HEK293 (cell line): Measurements from ENCODE around the gene SLC29A1.
A peak's percentile ranks its signal among the peaks of the same experiment; 100 is the strongest.

Experiments
- CTCF ChIA-PET: fragments of 350-600 bp; formaldehyde crosslinking; extraction: SDS; loops from one replicate; lab custom pipeline; 2021; ENCODE audit warnings: antibody characterized with exemption; lab: Yijun Ruan, JAX
- POLR2A ChIA-PET: fragments of 300-600 bp; formaldehyde crosslinking; extraction: SDS; loops from one replicate; lab custom pipeline; 2020; ENCODE audit warnings: antibody characterized with exemption, inconsistent platforms; lab: Yijun Ruan, JAX
- H3K27ac ChIP-seq: fragments of 200-500 bp; sonication (Bioruptor generic); 2 replicates; pipeline ENCODE4 v1.5.1; 2014; ENCODE audit warnings: low read depth, low read length, control low read depth, inconsistent platforms; ENCODE audit errors: extremely low read depth
- H3K36me3 ChIP-seq, 2 experiments: fragments of 200-500 bp in 1 of 2; sonication (Bioruptor generic) in 1 of 2; 1 replicate in 1 of 2; 2 replicates in 1 of 2; pipeline ENCODE4 v1.5.1; 2014 to 2017; ENCODE audit warnings: inconsistent platforms in 2 of 2, low read length in 2 of 2; ENCODE audit not compliant: control insufficient read depth in 2 of 2, insufficient read depth in 1 of 2
- H3K4me1 ChIP-seq: fragments of 200-500 bp; sonication (Bioruptor generic); 2 replicates; pipeline ENCODE4 v1.5.1; 2014; ENCODE audit warnings: mild to moderate bottlenecking, low read length, inconsistent platforms; ENCODE audit not compliant: control insufficient read depth, insufficient read depth
- H3K4me3 ChIP-seq: 2 replicates; pipeline ENCODE4 v1.5.1; 2011; ENCODE audit warnings: low read depth, mild to moderate bottlenecking, control low read depth, low read length, moderate library complexity
- H3K9me3 ChIP-seq: fragments of 200-500 bp; sonication (Bioruptor generic); 2 replicates; pipeline ENCODE4 v1.5.1; 2014; ENCODE audit warnings: low read depth, low read length, inconsistent platforms; ENCODE audit not compliant: control insufficient read depth, insufficient read depth
- IKZF3 ChIP-seq: fragments of 450-650 bp; IDR thresholded peaks from 2 replicates; pipeline ENCODE4 v1.5.0; 2018; ENCODE audit warnings: missing biosample characterization, mild to moderate bottlenecking, missing genetic modification characterization, moderate library complexity
- KLF8 ChIP-seq: fragments of 450-650 bp; formaldehyde crosslinking; IDR thresholded peaks from 2 replicates; pipeline ENCODE4 v1.5.1; 2016; ENCODE audit warnings: missing biosample characterization, missing genetic modification characterization
- PATZ1 ChIP-seq: fragments of 450-650 bp; formaldehyde crosslinking; IDR thresholded peaks from 2 replicates; pipeline ENCODE4 v1.5.1; 2016; ENCODE audit warnings: missing biosample characterization, missing genetic modification characterization
- SP3 ChIP-seq: fragments of 450-650 bp; formaldehyde crosslinking; IDR thresholded peaks from 2 replicates; pipeline ENCODE4 v1.5.1; 2016; ENCODE audit warnings: missing biosample characterization, missing genetic modification characterization
- TCF7L2 ChIP-seq: IDR thresholded peaks from 2 replicates; pipeline ENCODE4 v1.6.1; 2011; ENCODE audit warnings: low read depth, mild to moderate bottlenecking, inconsistent platforms, low read length, moderate library complexity, borderline replicate concordance
- ZBTB10 ChIP-seq: fragments of 450-650 bp; formaldehyde crosslinking; IDR thresholded peaks from 2 replicates; pipeline ENCODE4 v1.5.1; 2016; ENCODE audit warnings: missing biosample characterization, missing genetic modification characterization
- ZBTB20 ChIP-seq: fragments of 450-650 bp; formaldehyde crosslinking; IDR thresholded peaks from 2 replicates; pipeline ENCODE4 v1.5.1; 2016; ENCODE audit warnings: missing biosample characterization, missing genetic modification characterization
- ZBTB49 ChIP-seq: fragments of 450-650 bp; formaldehyde crosslinking; IDR thresholded peaks from 2 replicates; pipeline ENCODE4 v1.5.1; 2016; ENCODE audit warnings: missing biosample characterization, missing genetic modification characterization, low read depth
- ZNF155 ChIP-seq: fragments of 450-650 bp; formaldehyde crosslinking; IDR thresholded peaks from 2 replicates; pipeline ENCODE4 v1.5.1; 2016; ENCODE audit warnings: missing biosample characterization, missing genetic modification characterization
- ZNF169 ChIP-seq: fragments of 450-650 bp; formaldehyde crosslinking; IDR thresholded peaks from 2 replicates; pipeline ENCODE4 v1.5.1; 2016; ENCODE audit warnings: missing biosample characterization, missing genetic modification characterization
- ZNF280D ChIP-seq: fragments of 450-650 bp; formaldehyde crosslinking; IDR thresholded peaks from 2 replicates; pipeline ENCODE4 v1.5.1; 2016; ENCODE audit warnings: missing biosample characterization, missing genetic modification characterization
- ZNF324 ChIP-seq: fragments of 450-650 bp; formaldehyde crosslinking; IDR thresholded peaks from 2 replicates; pipeline ENCODE4 v1.5.1; 2016; ENCODE audit warnings: missing biosample characterization, missing genetic modification characterization
- ZNF488 ChIP-seq: fragments of 450-650 bp; formaldehyde crosslinking; IDR thresholded peaks from 2 replicates; pipeline ENCODE4 v1.5.1; 2016; ENCODE audit warnings: missing biosample characterization, missing genetic modification characterization
- ZNF514 ChIP-seq: fragments of 450-650 bp; formaldehyde crosslinking; IDR thresholded peaks from 2 replicates; pipeline ENCODE4 v1.5.1; 2016; ENCODE audit warnings: missing biosample characterization, missing genetic modification characterization
- ZNF658 ChIP-seq: fragments of 450-650 bp; formaldehyde crosslinking; IDR thresholded peaks from 2 replicates; pipeline ENCODE4; 2016; ENCODE audit warnings: missing biosample characterization, missing genetic modification characterization
- ZNF677 ChIP-seq: fragments of 450-650 bp; IDR thresholded peaks from 2 replicates; pipeline ENCODE4 v1.5.0; 2018; ENCODE audit warnings: missing biosample characterization, mild to moderate bottlenecking, missing genetic modification characterization, moderate library complexity
- ZNF704 ChIP-seq: fragments of 450-650 bp; formaldehyde crosslinking; IDR thresholded peaks from 2 replicates; pipeline ENCODE4 v1.5.1; 2016; ENCODE audit warnings: missing biosample characterization, missing genetic modification characterization
- ZXDB ChIP-seq: fragments of 450-650 bp; formaldehyde crosslinking; IDR thresholded peaks from 2 replicates; pipeline ENCODE4 v1.5.1; 2016; ENCODE audit warnings: missing biosample characterization, missing genetic modification characterization

Gene SLC29A1

GRCh38 chr6:44269921-44270525, 46.6 kb downstream of the SLC29A1 start, which contains the start of gene TMEM151B:
TMEM151B (plus strand) TSS chr6:44270450; CDS start chr6:44270743, 293 bp downstream.
- no peaks in the 10 kb centered on the region for H3K9me3 ChIP-seq
- no peaks in the 10 kb centered on the region for H3K4me1 ChIP-seq
- ChIA-PET POLR2A (interaction anchor here (1.4 to 1.9 kb wide), 2 partner anchors 23 to 46 kb away, joined by 3 to 8 read pairs; partner anchors contain the start of gene HSP90AB1), CTCF (interaction anchor here (0.6 to 7.2 kb wide), 7 partner anchors 9 to 1144 kb away, joined by 3 to 208 read pairs (median 32); partner anchors contain the start of gene AARS2)
- no peaks in the 10 kb centered on the region for H3K36me3 ChIP-seq
- peak within 1 kb of the TSS; percentile 33 for H3K4me3 ChIP-seq
- TF ChIP-seq IKZF3 (peak; percentile 61; the same call in 1 of the 2 replicates), ZNF514 (tag by site-specific recombination) (no peak)
- no peak within 1 kb of the TSS for H3K27ac ChIP-seq

GRCh38 chr6:44270526-44271405, 47.4 kb downstream of the SLC29A1 start:
- ChIA-PET POLR2A (interaction anchor here (1.4 to 1.9 kb wide), 2 partner anchors 24 to 47 kb away, joined by 3 to 8 read pairs; partner anchors contain the start of gene HSP90AB1), CTCF (interaction anchor here (0.6 to 7.2 kb wide), 7 partner anchors 8 to 404 kb away, joined by 3 to 208 read pairs (median 32); partner anchors contain the start of gene AARS2)
- H3K4me1 ChIP-seq = no peaks in the 10 kb centered on the region
- no peaks in the 10 kb centered on the region for H3K36me3 ChIP-seq
- peak overlapping the region; percentile 33 for H3K4me3 ChIP-seq
- no peak overlapping the region for H3K27ac ChIP-seq
- H3K9me3 ChIP-seq = no peaks in the 10 kb centered on the region
- TF ChIP-seq KLF8 = no peak
- TF ChIP-seq ZNF280D (tag by site-specific recombination) = no peak
- TF ChIP-seq ZNF324 (tag by site-specific recombination) = no peak
- no peak for TF ChIP-seq PATZ1 (tag by site-specific recombination)
- TF ChIP-seq ZNF677 = no peak
- no peak for TF ChIP-seq ZBTB10 (tag by site-specific recombination)
- no peak for TF ChIP-seq ZBTB49
- TF ChIP-seq ZNF704 = no peak
- TF ChIP-seq ZNF488 (tag by site-specific recombination) = no peak
- TF ChIP-seq ZNF169 = no peak
- TF ChIP-seq TCF7L2 = no peak
- peak; percentile 42; the same call in 1 of the 2 replicates for TF ChIP-seq SP3 (tag by site-specific recombination)
- TF ChIP-seq ZNF155 (tag by site-specific recombination) = no peak
- no peak for TF ChIP-seq ZXDB
- no peak for TF ChIP-seq ZNF658 (tag by site-specific recombination)
- no peak for TF ChIP-seq ZBTB20 (tag by site-specific recombination)
